ENCODE measurements around the gene AKR7A2.

DNA sequence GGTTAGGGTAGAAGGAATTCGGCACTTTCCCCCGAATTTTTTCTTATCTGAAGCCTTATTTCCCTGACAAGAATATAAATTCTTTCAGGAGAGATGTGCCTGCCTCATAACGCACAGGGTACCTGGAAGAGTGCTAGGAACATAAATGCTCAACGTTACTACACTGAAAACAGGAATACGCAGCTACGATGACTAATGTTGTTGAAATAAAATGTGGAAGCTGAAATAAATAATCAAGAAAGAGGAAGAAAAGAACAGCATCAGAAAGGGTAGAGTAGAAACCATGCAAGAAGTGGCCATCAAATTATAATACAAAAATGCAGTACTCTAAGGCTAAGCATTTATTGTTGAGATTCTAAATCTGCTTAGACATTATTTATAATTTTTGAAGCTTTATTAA lies 34.1 kb upstream of the AKR7A2 start:
- TF ChIP-seq CTCF (IDR thresholded peaks at IDR 0.05) (no peak), POLR2A (IDR thresholded peaks at IDR 0.05) (no peak)

Measured in tibial nerve (tissue), 3 donors.